Body of pancreas (tissue), 4 donors: Measurements from ENCODE around the gene SLC38A8.

ENCODE experiments used
- POLR2A ChIP-seq, 3 donors: fragments of 450-650 bp; IDR thresholded peaks; one replicate each; pipeline ENCODE4 v1.6.1; 2016; ENCODE audit warnings: antibody characterized with exemption in 3 of 3, mild to moderate bottlenecking in 2 of 3
- TF ChIP-seq, protein P1 (sequence below), 7 experiments: fragments of 450-650 bp in 4 of 7; fragments of 200-600 bp in 3 of 7; sonication (generic) in 3 of 7; IDR thresholded peaks; one replicate each; pipeline ENCODE4 v1.5.1; 2016 to 2019; ENCODE audit warnings: antibody characterized with exemption in 7 of 7

GRCh38 chr16:84005391-84005790 is 37.2 kb downstream of the SLC38A8 start:
- no peak for TF ChIP-seq POLR2A (IDR thresholded peaks at IDR 0.05)
- TF ChIP-seq, protein P1, sequence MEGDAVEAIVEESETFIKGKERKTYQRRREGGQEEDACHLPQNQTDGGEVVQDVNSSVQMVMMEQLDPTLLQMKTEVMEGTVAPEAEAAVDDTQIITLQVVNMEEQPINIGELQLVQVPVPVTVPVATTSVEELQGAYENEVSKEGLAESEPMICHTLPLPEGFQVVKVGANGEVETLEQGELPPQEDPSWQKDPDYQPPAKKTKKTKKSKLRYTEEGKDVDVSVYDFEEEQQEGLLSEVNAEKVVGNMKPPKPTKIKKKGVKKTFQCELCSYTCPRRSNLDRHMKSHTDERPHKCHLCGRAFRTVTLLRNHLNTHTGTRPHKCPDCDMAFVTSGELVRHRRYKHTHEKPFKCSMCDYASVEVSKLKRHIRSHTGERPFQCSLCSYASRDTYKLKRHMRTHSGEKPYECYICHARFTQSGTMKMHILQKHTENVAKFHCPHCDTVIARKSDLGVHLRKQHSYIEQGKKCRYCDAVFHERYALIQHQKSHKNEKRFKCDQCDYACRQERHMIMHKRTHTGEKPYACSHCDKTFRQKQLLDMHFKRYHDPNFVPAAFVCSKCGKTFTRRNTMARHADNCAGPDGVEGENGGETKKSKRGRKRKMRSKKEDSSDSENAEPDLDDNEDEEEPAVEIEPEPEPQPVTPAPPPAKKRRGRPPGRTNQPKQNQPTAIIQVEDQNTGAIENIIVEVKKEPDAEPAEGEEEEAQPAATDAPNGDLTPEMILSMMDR (IDR thresholded peaks at IDR 0.05) = no peak
